Tibial artery (tissue), 4 donors: ENCODE results near the gene EPHB2.

ENCODE experiments used
- DNase-seq, 2 donors: peaks; one replicate each; pipeline ENCODE4 v3.0.0-alpha.2; 2019
- H3K27ac ChIP-seq, 2 donors: fragments of 200-600 bp; sonication (generic) in 1 of 2; 1 replicate in 1 of 2; 2 replicates in 1 of 2; pipeline ENCODE4 v1.5.1; 2018 to 2019; ENCODE audit warnings: mild to moderate bottlenecking in 1 of 2
- H3K27me3 ChIP-seq, 2 donors: fragments of 200-600 bp; sonication (generic) in 1 of 2; one replicate each; pipeline versions ENCODE4 v1.5.1 to v1.6.0; 2016 to 2019
- H3K36me3 ChIP-seq, 3 donors: fragments of 200-600 bp; sonication (generic) in 2 of 3; one replicate each; pipeline ENCODE4 v1.5.1; 2016 to 2019; ENCODE audit warnings: mild to moderate bottlenecking in 2 of 3
- H3K4me1 ChIP-seq, 4 donors: fragments of 200-600 bp; sonication (generic) in 2 of 4; 1 replicate in 3 of 4; 2 replicates in 1 of 4; pipeline ENCODE4 v1.5.1; 2016 to 2019
- H3K4me3 ChIP-seq, 2 donors: fragments of 200-600 bp; sonication (generic) in 1 of 2; 1 replicate in 1 of 2; 2 replicates in 1 of 2; pipeline ENCODE4 v1.5.1; 2018 to 2019; ENCODE audit warnings: mild to moderate bottlenecking in 2 of 2
- H3K9me3 ChIP-seq, 3 donors: fragments of 200-600 bp; sonication (generic) in 1 of 3; one replicate each; pipeline ENCODE4 v1.5.1; 2016 to 2019
- intact Hi-C: fragments of 100-400 bp; cut with DNase I; formaldehyde crosslinking; loops from one replicate; pipeline ENCODE4 v1.15.0; 2023; ENCODE audit warnings: low total_unique reads
- TF ChIP-seq, protein P1 (sequence below), 2 experiments: fragments of 200-600 bp in 1 of 2; fragments of 450-650 bp in 1 of 2; IDR thresholded peaks; one replicate each; pipeline ENCODE4 v1.5.1; 2017 to 2019; ENCODE audit warnings: antibody characterized with exemption in 2 of 2, mild to moderate bottlenecking in 1 of 2, moderate library complexity in 1 of 2

The EPHB2 gene

DNA sequence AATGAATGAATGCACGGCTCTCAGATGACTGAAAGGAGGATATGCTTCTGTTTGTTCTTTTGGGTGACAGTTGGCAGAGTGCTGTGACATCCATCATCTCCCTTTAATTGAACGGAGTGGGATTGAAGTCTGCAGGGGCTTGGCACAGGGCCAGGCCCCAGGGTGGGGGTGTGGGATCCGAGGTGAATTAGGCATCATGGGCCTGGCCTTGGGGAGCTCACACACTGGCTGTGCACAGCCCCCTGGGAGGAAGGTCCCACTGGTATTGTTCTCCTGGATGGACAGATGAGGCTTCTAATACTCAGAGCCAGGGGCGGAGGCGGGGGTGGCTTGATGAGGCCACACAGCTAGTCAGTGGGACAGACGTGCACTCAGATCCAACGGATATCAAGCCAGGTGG lies 19.3 kb downstream of the EPHB2 start:
- Histone ChIP-seq H3K4me1 (no peaks in the 10 kb centered on the region), H3K27ac (no peak overlapping the region), H3K4me3 (no peak overlapping the region), H3K9me3 (no peaks in the 10 kb centered on the region), H3K36me3 (no peaks in the 10 kb centered on the region), H3K27me3 (peaks cover 0 to 3% of the 10 kb centered on the region in 2 donors)
- intact Hi-C loops = no loop called here
- TF ChIP-seq, protein P1, sequence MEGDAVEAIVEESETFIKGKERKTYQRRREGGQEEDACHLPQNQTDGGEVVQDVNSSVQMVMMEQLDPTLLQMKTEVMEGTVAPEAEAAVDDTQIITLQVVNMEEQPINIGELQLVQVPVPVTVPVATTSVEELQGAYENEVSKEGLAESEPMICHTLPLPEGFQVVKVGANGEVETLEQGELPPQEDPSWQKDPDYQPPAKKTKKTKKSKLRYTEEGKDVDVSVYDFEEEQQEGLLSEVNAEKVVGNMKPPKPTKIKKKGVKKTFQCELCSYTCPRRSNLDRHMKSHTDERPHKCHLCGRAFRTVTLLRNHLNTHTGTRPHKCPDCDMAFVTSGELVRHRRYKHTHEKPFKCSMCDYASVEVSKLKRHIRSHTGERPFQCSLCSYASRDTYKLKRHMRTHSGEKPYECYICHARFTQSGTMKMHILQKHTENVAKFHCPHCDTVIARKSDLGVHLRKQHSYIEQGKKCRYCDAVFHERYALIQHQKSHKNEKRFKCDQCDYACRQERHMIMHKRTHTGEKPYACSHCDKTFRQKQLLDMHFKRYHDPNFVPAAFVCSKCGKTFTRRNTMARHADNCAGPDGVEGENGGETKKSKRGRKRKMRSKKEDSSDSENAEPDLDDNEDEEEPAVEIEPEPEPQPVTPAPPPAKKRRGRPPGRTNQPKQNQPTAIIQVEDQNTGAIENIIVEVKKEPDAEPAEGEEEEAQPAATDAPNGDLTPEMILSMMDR (IDR thresholded peaks at IDR 0.05) = no peak
- DNase-seq = no peak

GRCh38 chr1:22731924-22732720 lies 21.5 kb downstream of the EPHB2 start:
- no peak for DNase-seq
- TF ChIP-seq, protein P1 (IDR thresholded peaks at IDR 0.05) = no peak
- Histone ChIP-seq H3K36me3 (no peaks in the 10 kb centered on the region), H3K4me3 (no peak overlapping the region), H3K4me1 (no peaks in the 10 kb centered on the region), H3K9me3 (no peaks in the 10 kb centered on the region), H3K27ac (no peak overlapping the region), H3K27me3 (no peaks in the 10 kb centered on the region)
- intact Hi-C loops = no loop called here

GRCh38 chr1:22733643-22734042 lies 23.0 kb downstream of the EPHB2 start:
- Histone ChIP-seq H3K4me3 (no peak overlapping the region), H3K27me3 (no peaks in the 10 kb centered on the region), H3K9me3 (no peaks in the 10 kb centered on the region), H3K4me1 (no peaks in the 10 kb centered on the region), H3K36me3 (no peaks in the 10 kb centered on the region), H3K27ac (no peak overlapping the region)
- TF ChIP-seq, protein P1 (IDR thresholded peaks at IDR 0.05) = no peak
- DNase-seq = no peak
- intact Hi-C loops = no loop called here

GRCh38 chr1:22736501-22737080 lies 26.0 kb downstream of the EPHB2 start:
- Histone ChIP-seq H3K4me3 (no peak overlapping the region), H3K27ac (no peak overlapping the region), H3K27me3 (peaks cover 0 to 19% of the 10 kb centered on the region in 2 donors), H3K36me3 (no peaks in the 10 kb centered on the region), H3K4me1 (peaks cover 0 to 7% (median 0%) of the 10 kb centered on the region in 4 donors), H3K9me3 (no peaks in the 10 kb centered on the region)
- intact Hi-C loops = no loop called here
- no peak for DNase-seq
- TF ChIP-seq, protein P1 (IDR thresholded peaks at IDR 0.05) = no peak

GRCh38 chr1:22737374-22738068 lies 26.9 kb downstream of the EPHB2 start:
- Histone ChIP-seq H3K4me1 (peaks cover 0 to 7% (median 0%) of the 10 kb centered on the region in 4 donors), H3K36me3 (no peaks in the 10 kb centered on the region), H3K27me3 (peaks cover 0 to 26% of the 10 kb centered on the region in 2 donors), H3K27ac (no peak overlapping the region), H3K9me3 (no peaks in the 10 kb centered on the region), H3K4me3 (no peak overlapping the region)
- intact Hi-C loops = no loop called here
- DNase-seq = no peak
- TF ChIP-seq, protein P1 (IDR thresholded peaks at IDR 0.05) = no peak
